MCF 10A (cell line): ENCODE measurements around the gene FOXR1. TPM values are rescaled to one million over a fixed set of nuclear protein-coding genes. Genes with fewer than 3 reads are reported as not detected.
A peak's percentile ranks its signal among the peaks of the same experiment; 100 is the strongest.

ENCODE experiments used
- BruUV-seq: library from RNA; stranded (reverse); fragments of 400-500 nt; replicated peaks from 2 replicates; lab custom pipeline; 2021; lab: Mats Ljungman, UMichigan
- CTCF ChIA-PET: fragments of 300-600 bp; sonication (Branson Sonifier 250); formaldehyde crosslinking; extraction: SDS; loops from one replicate; lab custom pipeline; 2021; ENCODE audit warnings: antibody characterized with exemption, inconsistent platforms; lab: Yijun Ruan, JAX
- POLR2A ChIA-PET: fragments of 300-600, 350-650 bp; sonication (Branson Sonifier 250); formaldehyde crosslinking; extraction: SDS; loops from one replicate; lab custom pipeline; 2020; ENCODE audit warnings: antibody characterized with exemption, inconsistent platforms; lab: Yijun Ruan, JAX
- DNase-seq: peaks from one replicate; pipeline ENCODE4 v3.0.0-alpha.2; 2018; ENCODE audit not compliant: unreplicated experiment
- H3K27ac Mint-ChIP-seq: one replicate; pipeline ENCODE4 v1.8.0; 2022; ENCODE audit warnings: mild to moderate bottlenecking, low read depth, mixed read lengths; ENCODE audit not compliant: unreplicated experiment
- H3K27me3 Mint-ChIP-seq: one replicate; pipeline ENCODE4 v1.8.0; 2022; ENCODE audit warnings: mixed read lengths; ENCODE audit not compliant: insufficient read depth, unreplicated experiment
- H3K36me3 Mint-ChIP-seq: one replicate; pipeline ENCODE4 v1.8.0; 2022; ENCODE audit warnings: mild to moderate bottlenecking, moderate library complexity, mixed read lengths; ENCODE audit not compliant: insufficient read depth, unreplicated experiment
- H3K4me1 Mint-ChIP-seq: one replicate; pipeline ENCODE4 v1.8.0; 2022; ENCODE audit warnings: mixed read lengths; ENCODE audit not compliant: insufficient read depth, unreplicated experiment
- H3K4me3 Mint-ChIP-seq: one replicate; pipeline ENCODE4 v1.8.0; 2022; ENCODE audit warnings: mild to moderate bottlenecking, moderate library complexity, mixed read lengths; ENCODE audit not compliant: unreplicated experiment
- H3K9me3 Mint-ChIP-seq: one replicate; pipeline ENCODE4 v1.8.0; 2022; ENCODE audit warnings: mixed read lengths; ENCODE audit not compliant: unreplicated experiment
- intact Hi-C: fragments of 100-400 bp; cut with micrococcal nuclease; formaldehyde crosslinking; loops from 2 replicates; pipeline ENCODE4 v1.14.1; 2022
- total RNA-seq: library from RNA; stranded (reverse); gene quantifications from 2 replicates; pipeline ENCODE4 v1.2.3, GENCODE V29; 2022
- TF ChIP-seq, protein P1 (sequence below): fragments of 200-600 bp; IDR thresholded peaks from one replicate; pipeline ENCODE4 v1.8.0; 2022; ENCODE audit warnings: antibody characterized with exemption, mild to moderate bottlenecking; ENCODE audit not compliant: unreplicated experiment

The FOXR1 gene
- total RNA-seq, 1 experiment from 2014 or later = not detected

DNA sequence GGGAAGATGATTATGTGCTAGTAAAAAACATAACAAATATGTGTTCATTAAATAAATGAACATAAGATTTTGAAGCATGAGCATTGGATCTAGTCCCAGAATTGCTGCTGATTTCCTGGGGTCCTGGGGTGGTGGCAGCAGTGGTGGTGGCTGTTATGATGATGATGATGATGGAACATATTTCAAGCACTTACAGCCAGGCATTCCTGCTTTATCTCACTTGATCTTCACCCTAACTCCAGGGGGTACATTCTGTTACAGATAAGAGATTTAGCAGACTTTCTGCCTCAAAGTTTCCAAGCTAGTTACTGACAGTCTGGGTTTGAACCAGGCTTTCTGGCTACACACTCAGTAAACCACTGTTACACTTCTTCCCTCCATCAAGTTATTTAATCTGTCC, 52.2 kb downstream of the FOXR1 start:
- BruUV-seq = no TSS peak
- peaks cover 8% of the 10 kb centered on the region for H3K4me1 Mint-ChIP-seq
- peaks cover 51% of the 10 kb centered on the region for H3K36me3 Mint-ChIP-seq
- ChIA-PET CTCF (interaction anchor here (0.6 to 0.9 kb wide), 3 partner anchors 8 to 115 kb away, joined by 3 to 5 read pairs (median 3); no protein-coding TSS in a partner anchor), POLR2A (interaction anchor here (0.7 to 1.6 kb wide), 3 partner anchors 8 to 96 kb away, joined by 4 to 5 read pairs (median 4); no protein-coding TSS in a partner anchor)
- peak overlapping the region; percentile 36 for H3K27ac Mint-ChIP-seq
- TF ChIP-seq, protein P1, sequence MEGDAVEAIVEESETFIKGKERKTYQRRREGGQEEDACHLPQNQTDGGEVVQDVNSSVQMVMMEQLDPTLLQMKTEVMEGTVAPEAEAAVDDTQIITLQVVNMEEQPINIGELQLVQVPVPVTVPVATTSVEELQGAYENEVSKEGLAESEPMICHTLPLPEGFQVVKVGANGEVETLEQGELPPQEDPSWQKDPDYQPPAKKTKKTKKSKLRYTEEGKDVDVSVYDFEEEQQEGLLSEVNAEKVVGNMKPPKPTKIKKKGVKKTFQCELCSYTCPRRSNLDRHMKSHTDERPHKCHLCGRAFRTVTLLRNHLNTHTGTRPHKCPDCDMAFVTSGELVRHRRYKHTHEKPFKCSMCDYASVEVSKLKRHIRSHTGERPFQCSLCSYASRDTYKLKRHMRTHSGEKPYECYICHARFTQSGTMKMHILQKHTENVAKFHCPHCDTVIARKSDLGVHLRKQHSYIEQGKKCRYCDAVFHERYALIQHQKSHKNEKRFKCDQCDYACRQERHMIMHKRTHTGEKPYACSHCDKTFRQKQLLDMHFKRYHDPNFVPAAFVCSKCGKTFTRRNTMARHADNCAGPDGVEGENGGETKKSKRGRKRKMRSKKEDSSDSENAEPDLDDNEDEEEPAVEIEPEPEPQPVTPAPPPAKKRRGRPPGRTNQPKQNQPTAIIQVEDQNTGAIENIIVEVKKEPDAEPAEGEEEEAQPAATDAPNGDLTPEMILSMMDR = no peak
- no peak overlapping the region for H3K4me3 Mint-ChIP-seq
- intact Hi-C loops = no loop called here
- no peaks in the 10 kb centered on the region for H3K9me3 Mint-ChIP-seq
- H3K27me3 Mint-ChIP-seq = no peaks in the 10 kb centered on the region
- no peak for DNase-seq

DNA sequence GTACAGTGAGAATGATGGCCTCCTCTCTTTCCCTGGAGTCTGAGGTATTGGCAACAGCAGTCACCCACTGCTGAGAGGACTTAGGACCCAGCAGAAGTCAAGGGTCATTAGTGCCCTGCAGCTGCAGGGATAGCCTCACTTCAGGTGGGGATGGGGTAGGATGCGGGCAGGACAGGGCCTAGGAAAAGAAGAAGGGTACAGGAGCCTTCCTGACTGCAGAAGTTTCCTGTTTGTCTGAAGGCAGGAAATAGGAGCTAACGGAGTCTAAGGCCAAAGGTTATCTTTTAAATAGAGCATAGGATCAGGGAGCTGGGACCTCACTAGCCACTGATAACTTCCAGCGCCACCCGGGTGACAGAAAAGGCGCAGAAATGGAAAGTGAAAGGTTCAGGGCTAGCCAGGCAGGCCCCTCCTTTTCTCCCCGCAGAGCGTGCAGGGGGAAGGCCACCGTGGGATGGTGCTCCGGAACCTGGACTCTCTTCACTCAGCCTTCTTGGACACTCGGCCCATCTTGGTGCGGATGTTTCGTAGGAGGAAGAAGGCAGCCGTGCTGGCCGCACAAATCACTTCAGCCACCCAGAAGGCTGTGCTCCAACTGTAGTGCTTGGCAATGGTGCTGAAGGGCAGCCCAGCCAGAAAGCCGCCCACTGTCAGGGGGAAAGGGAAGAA, 53.0 kb downstream of the FOXR1 start:
- no TSS peak for BruUV-seq
- Mint-ChIP-seq H3K4me1 (peaks cover 16% of the 10 kb centered on the region), H3K27ac (no peak overlapping the region), H3K36me3 (peaks cover 51% of the 10 kb centered on the region), H3K27me3 (no peaks in the 10 kb centered on the region), H3K9me3 (no peaks in the 10 kb centered on the region), H3K4me3 (no peak overlapping the region)
- TF ChIP-seq, protein P1 = no peak
- ChIA-PET CTCF (interaction anchor here (1.2 kb wide), 1 partner anchor 10 kb away, joined by 3 read pairs; no protein-coding TSS in a partner anchor), POLR2A (interaction anchor here (1.0 to 1.6 kb wide), 2 partner anchors 9 to 96 kb away, joined by 4 read pairs; no protein-coding TSS in a partner anchor)
- intact Hi-C loops = no loop called here
- no peak for DNase-seq

DNA sequence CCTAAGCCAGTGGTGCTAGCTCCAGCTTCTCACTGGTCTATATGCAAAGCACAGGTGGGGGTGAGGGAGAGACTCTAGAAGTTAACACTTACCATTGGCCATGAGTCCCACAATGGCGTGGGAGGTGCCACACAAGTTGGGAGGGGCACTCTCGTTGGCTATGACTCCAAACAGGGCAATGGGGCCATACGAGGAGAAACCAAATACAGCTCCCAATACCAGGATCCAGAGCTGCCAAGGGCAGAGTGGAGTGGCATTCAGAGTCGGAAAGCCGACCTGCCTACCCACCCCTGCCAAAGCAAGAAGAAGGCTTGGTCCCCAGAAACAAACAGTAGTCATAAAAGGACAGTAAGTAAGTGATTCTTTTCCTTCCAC, 53.5 kb downstream of the FOXR1 start:
- TF ChIP-seq, protein P1 = no peak
- POLR2A ChIA-PET = interaction anchor here (1.0 kb wide), 1 partner anchor 95 kb away, joined by 4 read pairs; no protein-coding TSS in a partner anchor
- no peak for DNase-seq
- no TSS peak for BruUV-seq
- no peaks in the 10 kb centered on the region for H3K27me3 Mint-ChIP-seq
- peaks cover 47% of the 10 kb centered on the region for H3K36me3 Mint-ChIP-seq
- H3K4me1 Mint-ChIP-seq = peaks cover 17% of the 10 kb centered on the region
- CTCF ChIA-PET = interaction anchor here (1.2 kb wide), 1 partner anchor 11 kb away, joined by 3 read pairs; no protein-coding TSS in a partner anchor
- H3K27ac Mint-ChIP-seq = no peak overlapping the region
- no peaks in the 10 kb centered on the region for H3K9me3 Mint-ChIP-seq
- intact Hi-C loops = no loop called here
- no peak overlapping the region for H3K4me3 Mint-ChIP-seq

DNA sequence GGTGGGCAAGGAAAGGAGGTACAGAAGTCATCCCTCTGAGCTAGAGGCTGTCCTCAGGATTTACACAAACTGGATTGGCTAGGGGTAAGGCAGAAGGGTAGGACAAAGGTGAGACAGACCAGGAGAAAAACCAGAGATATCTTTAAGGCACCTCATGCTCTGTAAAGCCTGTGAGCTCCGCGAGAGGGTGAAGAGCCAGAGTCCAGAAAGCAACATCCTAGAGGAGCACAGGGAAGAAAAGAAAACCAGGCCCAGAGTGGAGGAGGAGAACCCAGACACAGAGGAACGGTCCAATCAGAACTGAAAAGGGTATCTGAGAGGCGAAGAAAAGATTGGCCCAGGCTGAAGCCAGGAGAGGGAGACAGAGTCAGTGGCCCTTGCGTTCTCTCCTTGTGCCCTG, 54.0 kb downstream of the FOXR1 start:
- no peak for DNase-seq
- peaks cover 15% of the 10 kb centered on the region for H3K4me1 Mint-ChIP-seq
- intact Hi-C loops = no loop called here
- no peaks in the 10 kb centered on the region for H3K9me3 Mint-ChIP-seq
- no TSS peak for BruUV-seq
- POLR2A ChIA-PET = no interaction called here
- peaks cover 42% of the 10 kb centered on the region for H3K36me3 Mint-ChIP-seq
- no peak overlapping the region for H3K27ac Mint-ChIP-seq
- no peaks in the 10 kb centered on the region for H3K27me3 Mint-ChIP-seq
- no peak overlapping the region for H3K4me3 Mint-ChIP-seq
- TF ChIP-seq, protein P1 = no peak
- CTCF ChIA-PET = interaction anchor here (1.2 kb wide), 1 partner anchor 11 kb away, joined by 3 read pairs; no protein-coding TSS in a partner anchor
